Measurements from ENCODE around the gene FAM180B. TPM values are rescaled to one million over a fixed set of nuclear protein-coding genes. Genes with fewer than 3 reads are reported as not detected.
"Not testable (repeated sequence)": the region's sequence is repeated elsewhere in the genome, so short reads cannot be mapped to it uniquely, and the experiment has no call there.

Gene FAM180B
- polyA plus RNA-seq (2013, experiment 1 of 2; ENCODE audit: insufficient read length) = not detected
- 0.12 TPM for polyA plus RNA-seq (2013, experiment 2 of 2; ENCODE audit: insufficient read length)

GRCh38 chr11:47586098-47586855, at the start of gene FAM180B:
Gene FAM180B, plus strand, starts transcription at chr11:47586678. Its CDS starts 91 bp downstream, at chr11:47586769.
- no peak for DNase-seq

- DNase-seq = no peak
These were observed 49.6 kb upstream of the FAM180B start for GRCh38 chr11:47536915-47537314.

GRCh38 chr11:47538741-47539565, 47.5 kb upstream of the FAM180B start:
- DNase-seq = no peak

- no peak for DNase-seq
These were observed 46.8 kb upstream of the FAM180B start for GRCh38 chr11:47539681-47540039.

- DNase-seq = no peak
These were observed 45.4 kb upstream of the FAM180B start for GRCh38 chr11:47541070-47541469.

- DNase-seq = no peak
These were observed 41.2 kb upstream of the FAM180B start for GRCh38 chr11:47545298-47545697.

GRCh38 chr11:47546274-47546673, 40.2 kb upstream of the FAM180B start:
- DNase-seq = not testable (repeated sequence)

GRCh38 chr11:47550288-47551047, 36.0 kb upstream of the FAM180B start:
- no peak for DNase-seq

- peak; percentile 17 for DNase-seq
These were observed 35.4 kb upstream of the FAM180B start for GRCh38 chr11:47551086-47551485.

- peak; percentile 59 for DNase-seq
These were observed 34.4 kb upstream of the FAM180B start for GRCh38 chr11:47552056-47552565.

GRCh38 chr11:47552566-47553405, 33.7 kb upstream of the FAM180B start, which contains the start of gene CELF1:
Gene CELF1, minus strand, starts transcription at chr11:47553132. Its CDS starts 53,609 bp downstream, at chr11:47499523.
- peak; percentile 92 for DNase-seq

- no peak for DNase-seq
These were observed 33.1 kb upstream of the FAM180B start for GRCh38 chr11:47553406-47553743.

GRCh38 chr11:47557004-47557403, 29.5 kb upstream of the FAM180B start:
- DNase-seq = not testable (repeated sequence)

- DNase-seq = no peak
These were observed 27.8 kb upstream of the FAM180B start for GRCh38 chr11:47558695-47559094.

GRCh38 chr11:47560426-47560825, 26.1 kb upstream of the FAM180B start:
- peak; percentile 41 for DNase-seq

- DNase-seq = not testable (repeated sequence)
These were observed 24.1 kb upstream of the FAM180B start for GRCh38 chr11:47562393-47562792.

- DNase-seq = not testable (repeated sequence)
These were observed 22.1 kb upstream of the FAM180B start for GRCh38 chr11:47564366-47564765.

- no peak for DNase-seq
These were observed 21.5 kb upstream of the FAM180B start for GRCh38 chr11:47564933-47565339.

GRCh38 chr11:47565340-47566148, 20.9 kb upstream of the FAM180B start, which contains the start of gene PTPMT1:
Gene PTPMT1, plus strand, starts transcription at chr11:47565599. Its CDS starts 24 bp downstream, at chr11:47565623.
- DNase-seq = peak; percentile 84

- DNase-seq = no peak
These were observed 20.3 kb upstream of the FAM180B start for GRCh38 chr11:47566149-47566698.

Data from fibroblast of skin of scalp (primary cell).